Psoas muscle (tissue), 8 donors: Measurements from ENCODE around the gene RPL10A. TPM values are rescaled to one million over a fixed set of nuclear protein-coding genes. Genes with fewer than 3 reads are reported as not detected.

ENCODE experiments used
- ATAC-seq, 4 donors: fragments of 200-7000 bp; cut with Tn5 transposase; one replicate each; pipeline ENCODE4 v1.9.1; 2020; ENCODE audit warnings: moderate library complexity in 3 of 4, mild to moderate bottlenecking in 2 of 4
- DNase-seq, 2 donors: peaks; one replicate each; pipeline ENCODE4 v3.0.0-alpha.2; 2020
- H3K27ac ChIP-seq: fragments of 200-600 bp; one replicate; pipeline ENCODE4 v1.8.0; 2022
- H3K27me3 ChIP-seq, 3 donors: fragments of 200-600 bp in 1 of 3; one replicate each; pipeline versions ENCODE4 v1.6.1 to v1.8.0; 2013 to 2022; ENCODE audit warnings: low read length in 2 of 3, mild to moderate bottlenecking in 2 of 3, moderate library complexity in 1 of 3; ENCODE audit not compliant: insufficient read depth in 3 of 3
- H3K36me3 ChIP-seq, 2 donors: fragments of 200-600 bp in 1 of 2; one replicate each; pipeline versions ENCODE4 v1.6.1 to v1.8.0; 2013 to 2022; ENCODE audit warnings: low read depth in 1 of 2, mild to moderate bottlenecking in 1 of 2, moderate library complexity in 1 of 2; ENCODE audit not compliant: insufficient read depth in 1 of 2
- H3K4me1 ChIP-seq: fragments of 200-600 bp; one replicate; pipeline ENCODE4 v1.8.0; 2022
- H3K4me3 ChIP-seq: fragments of 200-600 bp; one replicate; pipeline ENCODE4 v1.8.0; 2022; ENCODE audit warnings: mild to moderate bottlenecking
- H3K9me3 ChIP-seq: fragments of 200-600 bp; one replicate; pipeline ENCODE4 v1.8.0; 2022
- WGBS, 3 donors: extraction: QIAGEN DNeasy Blood & Tissue Kit; methylation state at CpG; one replicate each; pipeline versions ENCODE4 v1.1.6 to v1.1.7; 2013; 5-methylcytosine and 5-hydroxymethylcytosine counted together
- intact Hi-C, 2 donors: fragments of 100-400 bp; cut with DNase I; formaldehyde crosslinking; loops; one replicate each; pipeline versions ENCODE4 v1.11.0 to v1.14.2; 2022
- polyA plus RNA-seq, 3 donors: library from polyadenylated mRNA; stranded (reverse); fragments of 200-250 nt; gene quantifications; one replicate each; pipeline ENCODE4 v1.2.3, GENCODE V29; 2013
- total RNA-seq, 4 donors: library from RNA; stranded (reverse); fragmentation: NEBNext Ultra II Directional in 2 of 4; extraction: Animal tissue kit (Norgen Biotek cat#: 25700) in 2 of 4; gene quantifications; one replicate each; pipeline versions ENCODE4 v1.2.1 to v1.2.4, GENCODE V29; 2021 to 2023
- TF ChIP-seq, protein P1 (sequence below): fragments of 200-600 bp; IDR thresholded peaks from one replicate; pipeline ENCODE4 v1.8.0; 2022; ENCODE audit warnings: antibody characterized with exemption
- donor health status: healthy with polysubstance abuse.
- donor health status: DM: no; HTN: no; CAD: no; lungs with moderate emphysema.
- donor health status: Bipolar disorder and iron deficiency.
- donor health status: healthy.
- donor health status: DM: yes; HTN: yes; CAD: no.
- donor health status: DM: no; HTN: no; CAD: no.
- donor health status: DM: no; HTN: no; CAD: no.
- donor health status: DM: yes; HTN: yes; CAD: no.

RPL10A gene
- total and polyA plus RNA-seq, 7 donors, result 668 to 1,629 (median 832) TPM

- WGBS, 3 donors, result 77 to 78% (median 78%) methylated on average over 8 of the region's 8 CpGs
- H3K27me3 ChIP-seq, result no peaks in the 10 kb centered on the region
- no peaks in the 10 kb centered on the region for H3K4me1 ChIP-seq
- ATAC-seq, result no peak
- H3K36me3 ChIP-seq, result peaks cover 22 to 58% of the 10 kb centered on the region in 2 donors
- intact Hi-C loops, result no loop called here
- DNase-seq, result no peak
- H3K4me3 ChIP-seq, result no peak overlapping the region
- TF ChIP-seq, protein P1, sequence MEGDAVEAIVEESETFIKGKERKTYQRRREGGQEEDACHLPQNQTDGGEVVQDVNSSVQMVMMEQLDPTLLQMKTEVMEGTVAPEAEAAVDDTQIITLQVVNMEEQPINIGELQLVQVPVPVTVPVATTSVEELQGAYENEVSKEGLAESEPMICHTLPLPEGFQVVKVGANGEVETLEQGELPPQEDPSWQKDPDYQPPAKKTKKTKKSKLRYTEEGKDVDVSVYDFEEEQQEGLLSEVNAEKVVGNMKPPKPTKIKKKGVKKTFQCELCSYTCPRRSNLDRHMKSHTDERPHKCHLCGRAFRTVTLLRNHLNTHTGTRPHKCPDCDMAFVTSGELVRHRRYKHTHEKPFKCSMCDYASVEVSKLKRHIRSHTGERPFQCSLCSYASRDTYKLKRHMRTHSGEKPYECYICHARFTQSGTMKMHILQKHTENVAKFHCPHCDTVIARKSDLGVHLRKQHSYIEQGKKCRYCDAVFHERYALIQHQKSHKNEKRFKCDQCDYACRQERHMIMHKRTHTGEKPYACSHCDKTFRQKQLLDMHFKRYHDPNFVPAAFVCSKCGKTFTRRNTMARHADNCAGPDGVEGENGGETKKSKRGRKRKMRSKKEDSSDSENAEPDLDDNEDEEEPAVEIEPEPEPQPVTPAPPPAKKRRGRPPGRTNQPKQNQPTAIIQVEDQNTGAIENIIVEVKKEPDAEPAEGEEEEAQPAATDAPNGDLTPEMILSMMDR, result no peak
- H3K27ac ChIP-seq, result no peak overlapping the region
- H3K9me3 ChIP-seq, result no peaks in the 10 kb centered on the region
Observed at GRCh38 chr6:35426074-35426473, 42.1 kb upstream of the RPL10A start.

DNA sequence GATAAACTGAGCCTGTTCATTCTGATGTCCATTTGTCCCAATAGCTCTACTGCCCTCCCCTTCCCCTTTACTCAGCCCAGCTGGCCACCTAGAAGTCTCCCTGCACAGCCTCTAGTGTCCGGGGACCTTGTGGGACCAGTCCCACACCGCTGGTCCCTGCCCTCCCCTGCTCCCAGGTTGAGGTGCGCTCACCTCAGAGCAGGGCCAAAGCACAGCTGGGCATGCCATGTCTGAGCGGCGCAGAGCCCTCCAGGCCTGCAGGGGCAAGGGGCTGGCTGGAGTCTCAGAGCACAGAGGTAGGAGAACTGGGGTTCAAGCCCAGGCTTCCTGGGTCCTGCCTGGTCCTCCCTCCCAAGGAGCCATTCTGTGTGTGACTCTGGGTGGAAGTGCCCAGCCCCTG lies 40.8 kb upstream of the RPL10A start:
- H3K4me1 ChIP-seq, result no peaks in the 10 kb centered on the region
- H3K4me3 ChIP-seq, result no peak overlapping the region
- WGBS, 3 donors, result 95 to 100% (median 97%) methylated on average over 5 of the region's 5 CpGs
- no peaks in the 10 kb centered on the region for H3K27me3 ChIP-seq
- H3K9me3 ChIP-seq, result no peaks in the 10 kb centered on the region
- DNase-seq (no peak), ATAC-seq (no peak)
- TF ChIP-seq, protein P1, result no peak
- H3K27ac ChIP-seq, result no peak overlapping the region
- H3K36me3 ChIP-seq, result peaks cover 16 to 46% of the 10 kb centered on the region in 2 donors
- intact Hi-C loops, result no loop called here

- ATAC-seq (no peak), DNase-seq (no peak)
- Histone ChIP-seq H3K36me3 (peaks cover 16 to 43% of the 10 kb centered on the region in 2 donors), H3K9me3 (no peaks in the 10 kb centered on the region), H3K4me1 (no peaks in the 10 kb centered on the region), H3K27ac (no peak overlapping the region), H3K4me3 (no peak overlapping the region), H3K27me3 (no peaks in the 10 kb centered on the region)
- WGBS, 3 donors, result 76 to 81% (median 80%) methylated on average over 9 of the region's 9 CpGs
- TF ChIP-seq, protein P1, result no peak
- intact Hi-C loops, result no loop called here
Observed at GRCh38 chr6:35427851-35428321, 40.3 kb upstream of the RPL10A start.

- 88 to 90% (median 89%) methylated on average over 10 of the region's 10 CpGs for WGBS, 3 donors
- no peak overlapping the region for H3K27ac ChIP-seq
- H3K4me1 ChIP-seq, result no peaks in the 10 kb centered on the region
- H3K27me3 ChIP-seq, result no peaks in the 10 kb centered on the region
- intact Hi-C loops, result no loop called here
- peaks cover 16 to 40% of the 10 kb centered on the region in 2 donors for H3K36me3 ChIP-seq
- DNase-seq (no peak), ATAC-seq (no peak)
- TF ChIP-seq, protein P1, result no peak
- H3K4me3 ChIP-seq, result no peak overlapping the region
- no peaks in the 10 kb centered on the region for H3K9me3 ChIP-seq
Observed at GRCh38 chr6:35428421-35429149, 39.6 kb upstream of the RPL10A start.

GRCh38 chr6:35429463-35429862 lies 38.7 kb upstream of the RPL10A start:
- ATAC-seq (no peak), DNase-seq (no peak)
- Histone ChIP-seq H3K4me1 (peaks cover 1% of the 10 kb centered on the region), H3K4me3 (no peak overlapping the region), H3K36me3 (peaks cover 14 to 31% of the 10 kb centered on the region in 2 donors), H3K9me3 (no peaks in the 10 kb centered on the region), H3K27ac (no peak overlapping the region), H3K27me3 (no peaks in the 10 kb centered on the region)
- TF ChIP-seq, protein P1, result no peak
- intact Hi-C loops, result no loop called here
- 80 to 91% (median 87%) methylated on average over 2 of the region's 2 CpGs for WGBS, 3 donors
